ENCODE data around the gene FILIP1L. TPM values are rescaled to one million over a fixed set of nuclear protein-coding genes. Genes with fewer than 3 reads are reported as not detected.
A peak's percentile ranks its signal among the peaks of the same experiment; 100 is the strongest.

The FILIP1L gene
- total RNA-seq, 4 donors from 2014 or later, result 87.1 to 115 (median 99.6) TPM

GRCh38 chr3:99838755-99839154, 275.5 kb downstream of the FILIP1L start:
- intact Hi-C loops (cut with DNase I; ENCODE audit: low total_unique reads), result no loop called here
- no peak for ATAC-seq

GRCh38 chr3:99837715-99838114, 276.6 kb downstream of the FILIP1L start:
- H3K27me3 ChIP-seq, result no peaks in the 10 kb centered on the region
- in situ Hi-C loops (cut with MboI; ENCODE audit: low sequenced_read_pairs in 4 of 4), result loop anchor here (5.0 to 25.0 kb wide), 5 partner anchors 225 to 757 kb away; no protein-coding TSS in a partner anchor
- ATAC-seq (no peak), DNase-seq (no peak)
- peaks cover 7 to 12% of the 10 kb centered on the region in 2 donors for H3K4me1 ChIP-seq
- no peak overlapping the region for H3K4me3 ChIP-seq
- intact Hi-C loops (cut with DNase I; ENCODE audit: low total_unique reads), result no loop called here
- no peaks in the 10 kb centered on the region for H3K36me3 ChIP-seq
- TF ChIP-seq CTCF (IDR thresholded peaks at IDR 0.05 in 4 of 5, conservative IDR thresholded peaks at IDR 0.05 in 1 of 5), result no peak
- no peaks in the 10 kb centered on the region for H3K9me3 ChIP-seq
- peak overlapping the region in 3 of 4 donors; percentile 16 to 39 (median 24) for H3K27ac ChIP-seq

More at GRCh38 chr3:99838755-99839154, 275.5 kb downstream of the FILIP1L start:
- H3K36me3 ChIP-seq, result no peaks in the 10 kb centered on the region
- in situ Hi-C loops (cut with MboI; ENCODE audit: low sequenced_read_pairs in 4 of 4), result loop anchor here (5.0 to 25.0 kb wide), 5 partner anchors 224 to 756 kb away; no protein-coding TSS in a partner anchor
- H3K4me1 ChIP-seq, result peaks cover 8 to 15% of the 10 kb centered on the region in 2 donors
- no peaks in the 10 kb centered on the region for H3K9me3 ChIP-seq
- no peaks in the 10 kb centered on the region for H3K27me3 ChIP-seq
- peak overlapping the region; percentile 5 to 43 (median 32) for H3K27ac ChIP-seq
- no peak overlapping the region for H3K4me3 ChIP-seq
- DNase-seq, result no peak
- TF ChIP-seq CTCF (IDR thresholded peaks at IDR 0.05 in 4 of 5, conservative IDR thresholded peaks at IDR 0.05 in 1 of 5) (no peak), POLR2A (IDR thresholded peaks at IDR 0.05) (no peak)

- intact Hi-C loops (cut with DNase I; ENCODE audit: low total_unique reads), result no loop called here
- no peak for ATAC-seq
- in situ Hi-C loops (cut with MboI; ENCODE audit: low sequenced_read_pairs in 4 of 4), result loop anchor here (5.0 to 25.0 kb wide), 5 partner anchors 226 to 758 kb away; no protein-coding TSS in a partner anchor
- no peaks in the 10 kb centered on the region for H3K36me3 ChIP-seq
- peak overlapping the region; percentile 1 to 39 (median 22) for H3K27ac ChIP-seq
- TF ChIP-seq POLR2A (IDR thresholded peaks at IDR 0.05) (no peak), CTCF (IDR thresholded peaks at IDR 0.05 in 4 of 5, conservative IDR thresholded peaks at IDR 0.05 in 1 of 5) (no peak)
- peaks cover 7 to 12% of the 10 kb centered on the region in 2 donors for H3K4me1 ChIP-seq
- no peaks in the 10 kb centered on the region for H3K9me3 ChIP-seq
- no peak for DNase-seq
- H3K27me3 ChIP-seq, result no peaks in the 10 kb centered on the region
- no peak overlapping the region for H3K4me3 ChIP-seq
Observed at GRCh38 chr3:99836681-99837080, 277.6 kb downstream of the FILIP1L start.

- Histone ChIP-seq H3K4me1 (peaks cover 7 to 12% of the 10 kb centered on the region in 2 donors), H3K27me3 (no peaks in the 10 kb centered on the region), H3K4me3 (no peak overlapping the region), H3K36me3 (no peaks in the 10 kb centered on the region), H3K9me3 (no peaks in the 10 kb centered on the region), H3K27ac (peak overlapping the region in 3 of 4 donors; percentile 16 to 66 (median 59))
- no peak for TF ChIP-seq CTCF (IDR thresholded peaks at IDR 0.05 in 4 of 5, conservative IDR thresholded peaks at IDR 0.05 in 1 of 5)
- no peak for TF ChIP-seq POLR2A (IDR thresholded peaks at IDR 0.05)
- DNase-seq (no peak), ATAC-seq (no peak)
- intact Hi-C loops (cut with DNase I; ENCODE audit: low total_unique reads) (no loop called here), in situ Hi-C loops (cut with MboI; ENCODE audit: low sequenced_read_pairs in 4 of 4) (loop anchor here (5.0 to 25.0 kb wide), 6 partner anchors 228 to 760 kb away; no protein-coding TSS in a partner anchor)
Observed at GRCh38 chr3:99834211-99834957, 279.9 kb downstream of the FILIP1L start.
